Lower leg skin (tissue), 3 donors: ENCODE data around the gene FXYD1.

ENCODE experiments used
- CTCF ChIP-seq, 3 donors: fragments of 450-650 bp; IDR thresholded peaks; one replicate each; pipeline ENCODE4 v1.5.1; 2016; ENCODE audit warnings: antibody characterized with exemption in 3 of 3, mild to moderate bottlenecking in 3 of 3, moderate library complexity in 2 of 3
- POLR2A ChIP-seq, 2 donors: fragments of 450-650 bp; IDR thresholded peaks; one replicate each; pipeline ENCODE4 v1.6.1; 2016 to 2017; ENCODE audit warnings: antibody characterized with exemption in 2 of 2, mild to moderate bottlenecking in 1 of 2, moderate library complexity in 1 of 2

GRCh38 chr19:35090506-35091214 lies 48.0 kb upstream of the FXYD1 start:
- no peak for TF ChIP-seq POLR2A (IDR thresholded peaks at IDR 0.05)
- TF ChIP-seq CTCF (IDR thresholded peaks at IDR 0.05), result no peak
